Testis (tissue), 2 donors: ENCODE measurements around the gene SEZ6L2.

Experiments
- POLR2A ChIP-seq: fragments of 450-650 bp; IDR thresholded peaks from one replicate; pipeline ENCODE4 v1.6.1; 2017; ENCODE audit warnings: antibody characterized with exemption, mild to moderate bottlenecking, moderate library complexity
- TF ChIP-seq, protein P1 (sequence below), 3 experiments: fragments of 450-650 bp in 2 of 3; fragments of 200-600 bp in 1 of 3; sonication (generic) in 1 of 3; IDR thresholded peaks; one replicate each; pipeline ENCODE4 v1.5.1; 2016 to 2019; ENCODE audit warnings: antibody characterized with exemption in 3 of 3, mild to moderate bottlenecking in 2 of 3, moderate library complexity in 1 of 3

GRCh38 chr16:29858974-29859373, 40.4 kb downstream of the SEZ6L2 start:
- TF ChIP-seq, protein P1, sequence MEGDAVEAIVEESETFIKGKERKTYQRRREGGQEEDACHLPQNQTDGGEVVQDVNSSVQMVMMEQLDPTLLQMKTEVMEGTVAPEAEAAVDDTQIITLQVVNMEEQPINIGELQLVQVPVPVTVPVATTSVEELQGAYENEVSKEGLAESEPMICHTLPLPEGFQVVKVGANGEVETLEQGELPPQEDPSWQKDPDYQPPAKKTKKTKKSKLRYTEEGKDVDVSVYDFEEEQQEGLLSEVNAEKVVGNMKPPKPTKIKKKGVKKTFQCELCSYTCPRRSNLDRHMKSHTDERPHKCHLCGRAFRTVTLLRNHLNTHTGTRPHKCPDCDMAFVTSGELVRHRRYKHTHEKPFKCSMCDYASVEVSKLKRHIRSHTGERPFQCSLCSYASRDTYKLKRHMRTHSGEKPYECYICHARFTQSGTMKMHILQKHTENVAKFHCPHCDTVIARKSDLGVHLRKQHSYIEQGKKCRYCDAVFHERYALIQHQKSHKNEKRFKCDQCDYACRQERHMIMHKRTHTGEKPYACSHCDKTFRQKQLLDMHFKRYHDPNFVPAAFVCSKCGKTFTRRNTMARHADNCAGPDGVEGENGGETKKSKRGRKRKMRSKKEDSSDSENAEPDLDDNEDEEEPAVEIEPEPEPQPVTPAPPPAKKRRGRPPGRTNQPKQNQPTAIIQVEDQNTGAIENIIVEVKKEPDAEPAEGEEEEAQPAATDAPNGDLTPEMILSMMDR (IDR thresholded peaks at IDR 0.05), result no peak
- TF ChIP-seq POLR2A, result no peak
